ENCODE results near the gene SPO11. TPM values are rescaled to one million over a fixed set of nuclear protein-coding genes. Genes with fewer than 3 reads are reported as not detected.

SPO11 gene
- total and polyA plus RNA-seq, 2 of the 13 experiments (the other 11 are each of a cell fraction or from before 2014, with no cell fraction given) = not detected

DNA sequence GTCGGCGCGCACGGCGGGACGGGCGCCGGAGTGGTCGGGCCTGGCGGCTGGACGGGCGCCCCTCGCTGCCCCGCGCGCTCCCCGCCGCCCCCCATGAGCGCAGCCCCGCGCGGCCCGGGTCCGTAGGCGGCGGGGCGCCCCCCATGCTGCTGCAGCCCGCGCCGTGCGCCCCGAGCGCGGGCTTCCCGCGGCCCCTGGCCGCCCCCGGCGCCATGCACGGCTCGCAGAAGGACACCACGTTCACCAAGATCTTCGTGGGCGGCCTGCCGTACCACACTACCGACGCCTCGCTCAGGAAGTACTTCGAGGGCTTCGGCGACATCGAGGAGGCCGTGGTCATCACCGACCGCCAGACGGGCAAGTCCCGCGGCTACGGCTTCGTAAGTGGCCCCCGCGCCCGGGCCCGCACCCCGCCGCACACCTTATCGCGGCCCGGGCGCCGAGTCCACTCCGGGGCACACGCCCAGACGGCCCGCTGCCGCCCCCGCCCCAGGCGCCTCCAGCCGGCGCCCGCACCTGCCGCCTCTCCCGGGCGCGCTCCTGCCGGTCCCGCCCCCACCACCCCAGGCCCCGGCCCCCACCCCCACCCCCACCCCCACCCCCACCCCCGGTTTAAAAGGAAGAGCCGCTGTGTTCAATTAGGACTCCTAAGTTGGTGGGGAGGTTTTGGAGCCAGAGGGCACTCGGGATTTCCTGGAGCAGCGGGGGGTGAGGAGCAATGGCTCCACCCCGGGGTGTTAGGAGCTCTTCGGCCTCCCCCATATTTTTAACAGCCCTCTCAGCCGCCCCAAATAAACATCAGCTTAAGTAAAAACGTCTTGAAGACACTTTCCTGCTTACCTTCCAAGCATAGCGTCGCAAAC, 62.1 kb downstream of the SPO11 start (continued):
- TF ChIP-seq, protein P1, sequence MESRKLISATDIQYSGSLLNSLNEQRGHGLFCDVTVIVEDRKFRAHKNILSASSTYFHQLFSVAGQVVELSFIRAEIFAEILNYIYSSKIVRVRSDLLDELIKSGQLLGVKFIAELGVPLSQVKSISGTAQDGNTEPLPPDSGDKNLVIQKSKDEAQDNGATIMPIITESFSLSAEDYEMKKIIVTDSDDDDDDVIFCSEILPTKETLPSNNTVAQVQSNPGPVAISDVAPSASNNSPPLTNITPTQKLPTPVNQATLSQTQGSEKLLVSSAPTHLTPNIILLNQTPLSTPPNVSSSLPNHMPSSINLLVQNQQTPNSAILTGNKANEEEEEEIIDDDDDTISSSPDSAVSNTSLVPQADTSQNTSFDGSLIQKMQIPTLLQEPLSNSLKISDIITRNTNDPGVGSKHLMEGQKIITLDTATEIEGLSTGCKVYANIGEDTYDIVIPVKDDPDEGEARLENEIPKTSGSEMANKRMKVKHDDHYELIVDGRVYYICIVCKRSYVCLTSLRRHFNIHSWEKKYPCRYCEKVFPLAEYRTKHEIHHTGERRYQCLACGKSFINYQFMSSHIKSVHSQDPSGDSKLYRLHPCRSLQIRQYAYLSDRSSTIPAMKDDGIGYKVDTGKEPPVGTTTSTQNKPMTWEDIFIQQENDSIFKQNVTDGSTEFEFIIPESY (CRISPR knock-in tag; IDR thresholded peaks at IDR 0.05) = no peak
- TF ChIP-seq KDM5B (CRISPR knock-in tag; IDR thresholded peaks at IDR 0.05; ENCODE audit: borderline replicate concordance) (no peak), RORA (CRISPR knock-in tag; IDR thresholded peaks at IDR 0.05) (no peak), ATF1 (CRISPR knock-in tag; IDR thresholded peaks at IDR 0.05) (no peak), ASH2L (IDR thresholded peaks at IDR 0.05; ENCODE audit: insufficient read length, low read depth, low read length) (peak; percentile 27), ZNF773 (CRISPR knock-in tag; IDR thresholded peaks at IDR 0.05; ENCODE audit: borderline replicate concordance) (no peak), RELA (CRISPR knock-in tag; IDR thresholded peaks at IDR 0.05) (no peak)
- TF ChIP-seq, protein P2, sequence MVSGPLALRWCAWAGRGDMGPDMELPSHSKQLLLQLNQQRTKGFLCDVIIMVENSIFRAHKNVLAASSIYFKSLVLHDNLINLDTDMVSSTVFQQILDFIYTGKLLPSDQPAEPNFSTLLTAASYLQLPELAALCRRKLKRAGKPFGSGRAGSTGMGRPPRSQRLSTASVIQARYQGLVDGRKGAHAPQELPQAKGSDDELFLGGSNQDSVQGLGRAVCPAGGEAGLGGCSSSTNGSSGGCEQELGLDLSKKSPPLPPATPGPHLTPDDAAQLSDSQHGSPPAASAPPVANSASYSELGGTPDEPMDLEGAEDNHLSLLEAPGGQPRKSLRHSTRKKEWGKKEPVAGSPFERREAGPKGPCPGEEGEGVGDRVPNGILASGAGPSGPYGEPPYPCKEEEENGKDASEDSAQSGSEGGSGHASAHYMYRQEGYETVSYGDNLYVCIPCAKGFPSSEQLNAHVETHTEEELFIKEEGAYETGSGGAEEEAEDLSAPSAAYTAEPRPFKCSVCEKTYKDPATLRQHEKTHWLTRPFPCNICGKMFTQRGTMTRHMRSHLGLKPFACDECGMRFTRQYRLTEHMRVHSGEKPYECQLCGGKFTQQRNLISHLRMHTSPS (CRISPR knock-in tag; IDR thresholded peaks at IDR 0.05; ENCODE audit: low read depth) = no peak
- TF ChIP-seq, protein P3, sequence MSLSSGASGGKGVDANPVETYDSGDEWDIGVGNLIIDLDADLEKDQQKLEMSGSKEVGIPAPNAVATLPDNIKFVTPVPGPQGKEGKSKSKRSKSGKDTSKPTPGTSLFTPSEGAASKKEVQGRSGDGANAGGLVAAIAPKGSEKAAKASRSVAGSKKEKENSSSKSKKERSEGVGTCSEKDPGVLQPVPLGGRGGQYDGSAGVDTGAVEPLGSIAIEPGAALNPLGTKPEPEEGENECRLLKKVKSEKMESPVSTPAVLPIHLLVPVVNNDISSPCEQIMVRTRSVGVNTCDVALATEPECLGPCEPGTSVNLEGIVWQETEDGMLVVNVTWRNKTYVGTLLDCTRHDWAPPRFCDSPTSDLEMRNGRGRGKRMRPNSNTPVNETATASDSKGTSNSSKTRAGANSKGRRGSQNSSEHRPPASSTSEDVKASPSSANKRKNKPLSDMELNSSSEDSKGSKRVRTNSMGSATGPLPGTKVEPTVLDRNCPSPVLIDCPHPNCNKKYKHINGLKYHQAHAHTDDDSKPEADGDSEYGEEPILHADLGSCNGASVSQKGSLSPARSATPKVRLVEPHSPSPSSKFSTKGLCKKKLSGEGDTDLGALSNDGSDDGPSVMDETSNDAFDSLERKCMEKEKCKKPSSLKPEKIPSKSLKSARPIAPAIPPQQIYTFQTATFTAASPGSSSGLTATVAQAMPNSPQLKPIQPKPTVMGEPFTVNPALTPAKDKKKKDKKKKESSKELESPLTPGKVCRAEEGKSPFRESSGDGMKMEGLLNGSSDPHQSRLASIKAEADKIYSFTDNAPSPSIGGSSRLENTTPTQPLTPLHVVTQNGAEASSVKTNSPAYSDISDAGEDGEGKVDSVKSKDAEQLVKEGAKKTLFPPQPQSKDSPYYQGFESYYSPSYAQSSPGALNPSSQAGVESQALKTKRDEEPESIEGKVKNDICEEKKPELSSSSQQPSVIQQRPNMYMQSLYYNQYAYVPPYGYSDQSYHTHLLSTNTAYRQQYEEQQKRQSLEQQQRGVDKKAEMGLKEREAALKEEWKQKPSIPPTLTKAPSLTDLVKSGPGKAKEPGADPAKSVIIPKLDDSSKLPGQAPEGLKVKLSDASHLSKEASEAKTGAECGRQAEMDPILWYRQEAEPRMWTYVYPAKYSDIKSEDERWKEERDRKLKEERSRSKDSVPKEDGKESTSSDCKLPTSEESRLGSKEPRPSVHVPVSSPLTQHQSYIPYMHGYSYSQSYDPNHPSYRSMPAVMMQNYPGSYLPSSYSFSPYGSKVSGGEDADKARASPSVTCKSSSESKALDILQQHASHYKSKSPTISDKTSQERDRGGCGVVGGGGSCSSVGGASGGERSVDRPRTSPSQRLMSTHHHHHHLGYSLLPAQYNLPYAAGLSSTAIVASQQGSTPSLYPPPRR (CRISPR knock-in tag; IDR thresholded peaks at IDR 0.05; ENCODE audit: borderline replicate concordance) = no peak
- TF ChIP-seq, protein P4, sequence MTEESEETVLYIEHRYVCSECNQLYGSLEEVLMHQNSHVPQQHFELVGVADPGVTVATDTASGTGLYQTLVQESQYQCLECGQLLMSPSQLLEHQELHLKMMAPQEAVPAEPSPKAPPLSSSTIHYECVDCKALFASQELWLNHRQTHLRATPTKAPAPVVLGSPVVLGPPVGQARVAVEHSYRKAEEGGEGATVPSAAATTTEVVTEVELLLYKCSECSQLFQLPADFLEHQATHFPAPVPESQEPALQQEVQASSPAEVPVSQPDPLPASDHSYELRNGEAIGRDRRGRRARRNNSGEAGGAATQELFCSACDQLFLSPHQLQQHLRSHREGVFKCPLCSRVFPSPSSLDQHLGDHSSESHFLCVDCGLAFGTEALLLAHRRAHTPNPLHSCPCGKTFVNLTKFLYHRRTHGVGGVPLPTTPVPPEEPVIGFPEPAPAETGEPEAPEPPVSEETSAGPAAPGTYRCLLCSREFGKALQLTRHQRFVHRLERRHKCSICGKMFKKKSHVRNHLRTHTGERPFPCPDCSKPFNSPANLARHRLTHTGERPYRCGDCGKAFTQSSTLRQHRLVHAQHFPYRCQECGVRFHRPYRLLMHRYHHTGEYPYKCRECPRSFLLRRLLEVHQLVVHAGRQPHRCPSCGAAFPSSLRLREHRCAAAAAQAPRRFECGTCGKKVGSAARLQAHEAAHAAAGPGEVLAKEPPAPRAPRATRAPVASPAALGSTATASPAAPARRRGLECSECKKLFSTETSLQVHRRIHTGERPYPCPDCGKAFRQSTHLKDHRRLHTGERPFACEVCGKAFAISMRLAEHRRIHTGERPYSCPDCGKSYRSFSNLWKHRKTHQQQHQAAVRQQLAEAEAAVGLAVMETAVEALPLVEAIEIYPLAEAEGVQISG (CRISPR knock-in tag; IDR thresholded peaks at IDR 0.05) = peak; percentile 4; the same call in 1 of the 2 replicates
- TF ChIP-seq, protein P5, sequence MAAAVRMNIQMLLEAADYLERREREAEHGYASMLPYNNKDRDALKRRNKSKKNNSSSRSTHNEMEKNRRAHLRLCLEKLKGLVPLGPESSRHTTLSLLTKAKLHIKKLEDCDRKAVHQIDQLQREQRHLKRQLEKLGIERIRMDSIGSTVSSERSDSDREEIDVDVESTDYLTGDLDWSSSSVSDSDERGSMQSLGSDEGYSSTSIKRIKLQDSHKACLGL (CRISPR knock-in tag; IDR thresholded peaks at IDR 0.05) = peak; percentile 46; the same call in 1 of the 2 replicates
- TF ChIP-seq, protein P6, sequence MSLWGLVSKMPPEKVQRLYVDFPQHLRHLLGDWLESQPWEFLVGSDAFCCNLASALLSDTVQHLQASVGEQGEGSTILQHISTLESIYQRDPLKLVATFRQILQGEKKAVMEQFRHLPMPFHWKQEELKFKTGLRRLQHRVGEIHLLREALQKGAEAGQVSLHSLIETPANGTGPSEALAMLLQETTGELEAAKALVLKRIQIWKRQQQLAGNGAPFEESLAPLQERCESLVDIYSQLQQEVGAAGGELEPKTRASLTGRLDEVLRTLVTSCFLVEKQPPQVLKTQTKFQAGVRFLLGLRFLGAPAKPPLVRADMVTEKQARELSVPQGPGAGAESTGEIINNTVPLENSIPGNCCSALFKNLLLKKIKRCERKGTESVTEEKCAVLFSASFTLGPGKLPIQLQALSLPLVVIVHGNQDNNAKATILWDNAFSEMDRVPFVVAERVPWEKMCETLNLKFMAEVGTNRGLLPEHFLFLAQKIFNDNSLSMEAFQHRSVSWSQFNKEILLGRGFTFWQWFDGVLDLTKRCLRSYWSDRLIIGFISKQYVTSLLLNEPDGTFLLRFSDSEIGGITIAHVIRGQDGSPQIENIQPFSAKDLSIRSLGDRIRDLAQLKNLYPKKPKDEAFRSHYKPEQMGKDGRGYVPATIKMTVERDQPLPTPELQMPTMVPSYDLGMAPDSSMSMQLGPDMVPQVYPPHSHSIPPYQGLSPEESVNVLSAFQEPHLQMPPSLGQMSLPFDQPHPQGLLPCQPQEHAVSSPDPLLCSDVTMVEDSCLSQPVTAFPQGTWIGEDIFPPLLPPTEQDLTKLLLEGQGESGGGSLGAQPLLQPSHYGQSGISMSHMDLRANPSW (CRISPR knock-in tag; IDR thresholded peaks at IDR 0.05; ENCODE audit: borderline replicate concordance) = no peak
